Loucy (cell line): ENCODE measurements around the gene OSBPL3.

ENCODE experiments used
- CTCF ChIP-seq: fragments of 200-600 bp; sonication (generic); conservative IDR thresholded peaks from 2 replicates; pipeline ENCODE4 v1.5.1; 2014; ENCODE audit warnings: mild to moderate bottlenecking, antibody characterized with exemption, low read length
- EZH2phosphoT487 ChIP-seq: fragments of 200-600 bp; IDR thresholded peaks from 2 replicates; pipeline ENCODE4 v1.6.1; 2018; ENCODE audit warnings: antibody characterized with exemption, mild to moderate bottlenecking, moderate library complexity, borderline replicate concordance

- TF ChIP-seq CTCF (no peak), EZH2phosphoT487 (no peak)
Measured at GRCh38 chr7:24820730-24821044, 159.3 kb downstream of the OSBPL3 start.
